PFSK-1 (cell line): Measurements from ENCODE around the gene STK17B.

Source experiments
- FOXP2 ChIP-seq: optimal IDR thresholded peaks from 2 replicates; pipeline ENCODE3; 2011; ENCODE audit warnings: borderline replicate concordance, control low read depth, inconsistent platforms; ENCODE audit not compliant: insufficient read depth; ENCODE audit errors: extremely low read length, extremely low read depth
- POLR2AphosphoS5 ChIP-seq: IDR thresholded peaks from 2 replicates; pipeline ENCODE4 v1.6.1; 2012; ENCODE audit warnings: low read depth, mild to moderate bottlenecking, control low read depth, low read length, moderate library complexity
- SIN3A ChIP-seq: IDR thresholded peaks from 2 replicates; pipeline ENCODE4 v1.6.1; 2012; ENCODE audit warnings: mild to moderate bottlenecking, low read length, moderate library complexity, borderline replicate concordance; ENCODE audit not compliant: insufficient read depth
- TAF1 ChIP-seq: IDR thresholded peaks from 2 replicates; pipeline ENCODE4 v1.6.1; 2012; ENCODE audit warnings: low read length, control low read depth, borderline replicate concordance; ENCODE audit not compliant: insufficient read depth
- TF ChIP-seq, protein P1 (sequence below), 2 experiments: IDR thresholded peaks; 2 replicates each; pipeline versions ENCODE4 v1.6.1 to v1.8.0; 2011 to 2012; ENCODE audit warnings: low read depth in 2 of 2, low read length in 2 of 2, control low read depth in 1 of 2, inconsistent platforms in 1 of 2, mild to moderate bottlenecking in 1 of 2, moderate library complexity in 1 of 2; ENCODE audit not compliant: insufficient read depth in 1 of 2

STK17B gene

DNA sequence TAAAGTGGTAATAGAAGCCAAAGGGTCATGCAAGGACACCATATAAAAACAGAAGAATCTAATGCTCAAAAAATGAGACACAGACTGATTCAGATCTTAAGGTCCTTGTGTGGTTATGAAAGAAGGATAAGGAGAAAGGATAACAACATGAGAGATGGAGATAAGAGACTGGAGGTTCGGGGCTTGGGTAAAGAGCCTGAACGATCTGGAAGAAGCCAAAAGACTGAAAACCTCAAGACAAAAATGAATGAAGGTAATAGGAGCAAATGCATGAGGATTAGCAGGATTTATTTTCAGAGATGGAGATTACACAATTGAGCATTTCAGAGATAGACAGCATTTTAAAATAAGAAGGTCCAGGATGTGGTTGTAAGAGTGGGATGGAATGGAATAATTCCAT is 26.1 kb downstream of the STK17B start:
- TF ChIP-seq FOXP2: no peak
- no peak for TF ChIP-seq POLR2AphosphoS5

DNA sequence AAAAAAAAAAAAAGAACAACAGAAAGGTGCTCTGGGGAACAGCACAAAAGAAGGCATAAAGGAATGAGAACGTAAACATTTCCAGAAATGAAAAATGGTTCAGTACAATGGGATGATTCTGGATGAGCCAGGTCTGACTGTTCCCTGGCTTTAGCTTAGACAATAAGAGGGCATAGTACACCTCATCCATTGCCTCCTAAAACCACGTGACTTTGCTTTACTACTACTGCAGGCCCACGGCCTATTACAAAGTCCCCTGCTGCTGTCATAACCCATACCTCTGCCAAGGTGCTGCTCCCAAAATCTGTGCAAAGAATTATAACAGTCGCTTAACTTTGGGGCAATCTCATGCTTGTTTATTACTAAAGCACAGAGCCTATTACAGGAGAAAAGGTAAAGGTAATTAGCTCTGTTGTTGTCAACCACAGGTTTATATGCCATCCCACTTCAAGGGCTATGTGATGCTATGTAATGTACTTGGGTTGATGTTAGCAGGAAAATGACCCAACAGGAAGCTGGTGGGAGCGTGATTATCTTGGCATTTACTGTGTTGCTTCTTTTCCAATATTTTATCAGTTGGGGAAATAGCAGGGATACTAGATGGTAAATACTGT is 26.8 kb downstream of the STK17B start:
- TF ChIP-seq, protein P1, sequence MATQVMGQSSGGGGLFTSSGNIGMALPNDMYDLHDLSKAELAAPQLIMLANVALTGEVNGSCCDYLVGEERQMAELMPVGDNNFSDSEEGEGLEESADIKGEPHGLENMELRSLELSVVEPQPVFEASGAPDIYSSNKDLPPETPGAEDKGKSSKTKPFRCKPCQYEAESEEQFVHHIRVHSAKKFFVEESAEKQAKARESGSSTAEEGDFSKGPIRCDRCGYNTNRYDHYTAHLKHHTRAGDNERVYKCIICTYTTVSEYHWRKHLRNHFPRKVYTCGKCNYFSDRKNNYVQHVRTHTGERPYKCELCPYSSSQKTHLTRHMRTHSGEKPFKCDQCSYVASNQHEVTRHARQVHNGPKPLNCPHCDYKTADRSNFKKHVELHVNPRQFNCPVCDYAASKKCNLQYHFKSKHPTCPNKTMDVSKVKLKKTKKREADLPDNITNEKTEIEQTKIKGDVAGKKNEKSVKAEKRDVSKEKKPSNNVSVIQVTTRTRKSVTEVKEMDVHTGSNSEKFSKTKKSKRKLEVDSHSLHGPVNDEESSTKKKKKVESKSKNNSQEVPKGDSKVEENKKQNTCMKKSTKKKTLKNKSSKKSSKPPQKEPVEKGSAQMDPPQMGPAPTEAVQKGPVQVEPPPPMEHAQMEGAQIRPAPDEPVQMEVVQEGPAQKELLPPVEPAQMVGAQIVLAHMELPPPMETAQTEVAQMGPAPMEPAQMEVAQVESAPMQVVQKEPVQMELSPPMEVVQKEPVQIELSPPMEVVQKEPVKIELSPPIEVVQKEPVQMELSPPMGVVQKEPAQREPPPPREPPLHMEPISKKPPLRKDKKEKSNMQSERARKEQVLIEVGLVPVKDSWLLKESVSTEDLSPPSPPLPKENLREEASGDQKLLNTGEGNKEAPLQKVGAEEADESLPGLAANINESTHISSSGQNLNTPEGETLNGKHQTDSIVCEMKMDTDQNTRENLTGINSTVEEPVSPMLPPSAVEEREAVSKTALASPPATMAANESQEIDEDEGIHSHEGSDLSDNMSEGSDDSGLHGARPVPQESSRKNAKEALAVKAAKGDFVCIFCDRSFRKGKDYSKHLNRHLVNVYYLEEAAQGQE (IDR thresholded peaks at IDR 0.05; ENCODE audit: insufficient read depth in 1 of 2, low read depth in 2 of 2, low read length in 2 of 2): no peak
- no peak for TF ChIP-seq TAF1
- no peak for TF ChIP-seq SIN3A
- TF ChIP-seq FOXP2: no peak
- TF ChIP-seq POLR2AphosphoS5: no peak

DNA sequence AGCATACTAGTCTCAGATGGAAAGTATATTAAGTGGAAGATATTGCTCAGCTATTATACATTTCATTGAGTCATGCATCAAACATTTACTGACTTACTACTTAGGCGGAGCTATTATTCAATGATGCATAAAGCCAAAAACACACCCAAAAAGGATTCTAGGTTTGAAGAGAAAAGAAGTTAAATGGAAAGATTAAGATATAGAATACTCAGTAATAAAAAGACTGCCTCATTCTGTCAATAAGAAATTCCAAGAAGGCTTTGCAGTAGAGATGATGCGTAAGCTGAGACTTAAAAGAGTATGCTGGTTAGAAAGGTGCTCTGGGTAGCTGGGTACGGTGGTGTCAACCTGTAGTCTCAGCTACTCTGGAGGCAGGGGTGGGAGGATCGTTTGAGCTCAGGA is 27.6 kb downstream of the STK17B start:
- no peak for TF ChIP-seq POLR2AphosphoS5
- TF ChIP-seq, protein P1 (IDR thresholded peaks at IDR 0.05; ENCODE audit: insufficient read depth in 1 of 2, low read depth in 2 of 2, low read length in 2 of 2): no peak
- no peak for TF ChIP-seq FOXP2
- TF ChIP-seq SIN3A: no peak
- no peak for TF ChIP-seq TAF1

DNA sequence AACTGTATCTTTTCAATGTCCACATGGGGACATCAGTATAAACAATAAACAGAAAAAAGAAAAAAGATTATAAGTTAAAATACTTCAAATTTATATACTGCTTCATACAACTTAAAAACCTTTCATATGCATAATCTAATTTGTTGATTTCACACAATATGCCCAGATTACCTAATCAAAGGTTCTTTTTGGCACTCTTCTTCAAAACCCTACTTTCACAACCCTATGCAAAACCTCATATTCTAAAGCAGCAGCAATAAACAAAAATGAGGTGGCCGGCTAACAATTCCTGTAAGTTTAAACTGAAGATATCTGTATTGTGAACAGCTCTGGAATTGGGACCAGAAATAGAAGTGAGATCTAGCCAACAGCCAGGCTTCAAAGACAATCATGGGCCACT is 28.6 kb downstream of the STK17B start:
- TF ChIP-seq POLR2AphosphoS5: no peak
- TF ChIP-seq, protein P1 (IDR thresholded peaks at IDR 0.05; ENCODE audit: insufficient read depth in 1 of 2, low read depth in 2 of 2, low read length in 2 of 2): no peak

DNA sequence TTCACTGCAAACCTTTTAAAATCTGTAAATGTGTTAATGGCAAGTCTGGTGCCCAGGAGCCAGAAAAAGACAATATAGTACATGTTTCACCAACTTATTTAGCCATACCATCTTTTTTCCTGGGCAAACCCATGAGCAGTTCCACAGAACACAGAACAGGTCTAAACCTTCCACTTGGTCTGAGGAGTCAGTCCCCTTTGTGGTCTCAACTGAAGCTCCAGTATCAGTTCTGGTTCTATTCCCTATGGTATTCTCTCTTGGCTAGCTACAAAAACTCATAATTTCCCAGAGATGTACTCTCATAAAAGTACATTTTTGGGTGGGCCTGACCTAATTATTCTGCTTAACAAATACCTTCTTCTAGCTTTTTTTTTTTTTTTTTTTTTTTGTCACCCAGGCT is 31.2 kb downstream of the STK17B start:
- TF ChIP-seq POLR2AphosphoS5 (no peak), FOXP2 (no peak), SIN3A (no peak), TAF1 (no peak)
- TF ChIP-seq, protein P1 (IDR thresholded peaks at IDR 0.05; ENCODE audit: insufficient read depth in 1 of 2, low read depth in 2 of 2, low read length in 2 of 2): no peak

DNA sequence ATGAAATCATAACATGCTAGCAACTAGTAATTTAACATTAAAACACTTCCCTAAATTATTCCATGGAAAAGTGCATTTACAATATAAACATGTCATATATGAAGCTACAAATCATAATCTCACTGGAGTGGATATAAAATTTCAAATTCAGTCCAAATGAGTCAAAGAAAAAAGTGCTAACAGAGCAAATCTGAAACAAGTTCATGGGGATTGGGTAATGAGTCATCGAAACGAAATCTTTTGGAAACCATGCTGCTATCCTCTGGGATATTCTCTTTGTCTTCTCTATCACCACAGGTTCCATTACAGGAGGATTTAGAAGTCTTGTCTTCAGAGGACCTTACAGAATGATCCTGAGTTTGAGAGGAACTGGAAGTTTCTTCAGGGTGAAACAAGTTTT is 34.1 kb downstream of the STK17B start:
- TF ChIP-seq, protein P1 (IDR thresholded peaks at IDR 0.05; ENCODE audit: insufficient read depth in 1 of 2, low read depth in 2 of 2, low read length in 2 of 2): no peak
- TF ChIP-seq POLR2AphosphoS5: no peak
- TF ChIP-seq SIN3A: no peak
- TF ChIP-seq FOXP2: no peak
- no peak for TF ChIP-seq TAF1
